Measurements from ENCODE around the gene KLF2. TPM values are rescaled to one million over a fixed set of nuclear protein-coding genes. Genes with fewer than 3 reads are reported as not detected.

The KLF2 gene
- total and polyA plus RNA-seq, 10 of the 15 experiments (the other 5 are each of a cell fraction or from before 2014, with no cell fraction given) = 0.16 to 13.7 (median 1.0) TPM

DNA sequence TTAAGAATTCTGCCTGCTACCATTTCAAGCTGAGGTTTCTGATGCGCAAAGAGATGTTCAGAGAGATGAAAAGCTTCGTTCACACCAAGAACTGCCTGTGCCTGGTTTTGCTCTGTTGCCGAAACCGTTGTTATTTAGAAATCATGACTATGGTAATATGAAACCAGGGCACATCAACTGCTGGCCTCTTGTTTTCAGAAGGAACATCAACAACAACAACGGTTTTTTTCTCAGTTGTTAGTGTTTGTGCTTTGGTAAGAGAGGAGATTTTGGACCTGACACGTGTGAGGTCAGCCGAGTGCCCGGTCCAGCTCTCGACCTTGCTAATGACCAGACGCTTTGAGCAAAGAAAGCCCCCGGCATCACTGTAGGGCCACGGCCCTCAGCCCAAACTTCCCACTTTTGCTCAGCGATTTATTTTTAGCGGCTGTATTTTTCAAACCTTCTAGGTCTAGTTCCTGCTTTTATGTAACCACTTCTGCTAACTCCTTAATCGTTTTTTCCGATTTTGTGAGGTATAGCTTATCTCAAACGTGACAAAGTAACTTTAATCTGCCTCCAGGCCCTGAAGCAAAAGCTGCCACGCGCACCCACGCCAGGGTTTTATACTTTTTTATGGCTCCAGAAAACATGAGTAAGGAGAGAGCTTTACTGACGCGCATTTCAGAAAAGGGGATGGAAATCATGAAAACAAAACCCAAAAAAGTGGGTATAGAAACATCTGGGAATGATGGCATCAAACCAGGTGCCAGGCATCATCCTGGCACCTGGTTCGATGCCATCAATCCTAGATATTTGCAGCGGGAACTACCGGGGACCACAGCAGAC, 42.0 kb downstream of the KLF2 start (continued):
- TF ChIP-seq, protein P1, sequence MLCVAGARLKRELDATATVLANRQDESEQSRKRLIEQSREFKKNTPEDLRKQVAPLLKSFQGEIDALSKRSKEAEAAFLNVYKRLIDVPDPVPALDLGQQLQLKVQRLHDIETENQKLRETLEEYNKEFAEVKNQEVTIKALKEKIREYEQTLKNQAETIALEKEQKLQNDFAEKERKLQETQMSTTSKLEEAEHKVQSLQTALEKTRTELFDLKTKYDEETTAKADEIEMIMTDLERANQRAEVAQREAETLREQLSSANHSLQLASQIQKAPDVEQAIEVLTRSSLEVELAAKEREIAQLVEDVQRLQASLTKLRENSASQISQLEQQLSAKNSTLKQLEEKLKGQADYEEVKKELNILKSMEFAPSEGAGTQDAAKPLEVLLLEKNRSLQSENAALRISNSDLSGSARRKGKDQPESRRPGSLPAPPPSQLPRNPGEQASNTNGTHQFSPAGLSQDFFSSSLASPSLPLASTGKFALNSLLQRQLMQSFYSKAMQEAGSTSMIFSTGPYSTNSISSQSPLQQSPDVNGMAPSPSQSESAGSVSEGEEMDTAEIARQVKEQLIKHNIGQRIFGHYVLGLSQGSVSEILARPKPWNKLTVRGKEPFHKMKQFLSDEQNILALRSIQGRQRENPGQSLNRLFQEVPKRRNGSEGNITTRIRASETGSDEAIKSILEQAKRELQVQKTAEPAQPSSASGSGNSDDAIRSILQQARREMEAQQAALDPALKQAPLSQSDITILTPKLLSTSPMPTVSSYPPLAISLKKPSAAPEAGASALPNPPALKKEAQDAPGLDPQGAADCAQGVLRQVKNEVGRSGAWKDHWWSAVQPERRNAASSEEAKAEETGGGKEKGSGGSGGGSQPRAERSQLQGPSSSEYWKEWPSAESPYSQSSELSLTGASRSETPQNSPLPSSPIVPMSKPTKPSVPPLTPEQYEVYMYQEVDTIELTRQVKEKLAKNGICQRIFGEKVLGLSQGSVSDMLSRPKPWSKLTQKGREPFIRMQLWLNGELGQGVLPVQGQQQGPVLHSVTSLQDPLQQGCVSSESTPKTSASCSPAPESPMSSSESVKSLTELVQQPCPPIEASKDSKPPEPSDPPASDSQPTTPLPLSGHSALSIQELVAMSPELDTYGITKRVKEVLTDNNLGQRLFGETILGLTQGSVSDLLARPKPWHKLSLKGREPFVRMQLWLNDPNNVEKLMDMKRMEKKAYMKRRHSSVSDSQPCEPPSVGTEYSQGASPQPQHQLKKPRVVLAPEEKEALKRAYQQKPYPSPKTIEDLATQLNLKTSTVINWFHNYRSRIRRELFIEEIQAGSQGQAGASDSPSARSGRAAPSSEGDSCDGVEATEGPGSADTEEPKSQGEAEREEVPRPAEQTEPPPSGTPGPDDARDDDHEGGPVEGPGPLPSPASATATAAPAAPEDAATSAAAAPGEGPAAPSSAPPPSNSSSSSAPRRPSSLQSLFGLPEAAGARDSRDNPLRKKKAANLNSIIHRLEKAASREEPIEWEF (IDR thresholded peaks at IDR 0.05; ENCODE audit: insufficient replicate concordance, low read depth, low read length) = peak; percentile 49
- TF ChIP-seq ZNF207 (IDR thresholded peaks at IDR 0.05; ENCODE audit: borderline replicate concordance) (no peak), MYB (IDR thresholded peaks at IDR 0.05; ENCODE audit: borderline replicate concordance, low read depth, low read length) (peak; percentile 89), CHD2 (IDR thresholded peaks at IDR 0.05; ENCODE audit: borderline replicate concordance, low read depth, low read length) (no peak), ETV6 (conservative IDR thresholded peaks at IDR 0.05 in 1 of 2, IDR thresholded peaks at IDR 0.05 in 1 of 2; ENCODE audit: borderline replicate concordance in 1 of 2, low read depth in 1 of 2) (peak in 1 of 2 experiments; percentile 77; a peak in 1 of 4 replicates), POLR2AphosphoS5 (IDR thresholded peaks at IDR 0.05; ENCODE audit: low read length) (no peak), IKZF1 (conservative IDR thresholded peaks at IDR 0.05) (peak; percentile 84; the same call in 1 of the 2 replicates), SUZ12 (IDR thresholded peaks at IDR 0.05; ENCODE audit: unreplicated experiment) (no peak), RELA (IDR thresholded peaks at IDR 0.05; ENCODE audit: borderline replicate concordance, partially characterized antibody) (no peak), CHD4 (IDR thresholded peaks at IDR 0.05) (0 out of 2 replicates have a peak, but pooled peaks have one; percentile 63)
- TF ChIP-seq, protein P2, sequence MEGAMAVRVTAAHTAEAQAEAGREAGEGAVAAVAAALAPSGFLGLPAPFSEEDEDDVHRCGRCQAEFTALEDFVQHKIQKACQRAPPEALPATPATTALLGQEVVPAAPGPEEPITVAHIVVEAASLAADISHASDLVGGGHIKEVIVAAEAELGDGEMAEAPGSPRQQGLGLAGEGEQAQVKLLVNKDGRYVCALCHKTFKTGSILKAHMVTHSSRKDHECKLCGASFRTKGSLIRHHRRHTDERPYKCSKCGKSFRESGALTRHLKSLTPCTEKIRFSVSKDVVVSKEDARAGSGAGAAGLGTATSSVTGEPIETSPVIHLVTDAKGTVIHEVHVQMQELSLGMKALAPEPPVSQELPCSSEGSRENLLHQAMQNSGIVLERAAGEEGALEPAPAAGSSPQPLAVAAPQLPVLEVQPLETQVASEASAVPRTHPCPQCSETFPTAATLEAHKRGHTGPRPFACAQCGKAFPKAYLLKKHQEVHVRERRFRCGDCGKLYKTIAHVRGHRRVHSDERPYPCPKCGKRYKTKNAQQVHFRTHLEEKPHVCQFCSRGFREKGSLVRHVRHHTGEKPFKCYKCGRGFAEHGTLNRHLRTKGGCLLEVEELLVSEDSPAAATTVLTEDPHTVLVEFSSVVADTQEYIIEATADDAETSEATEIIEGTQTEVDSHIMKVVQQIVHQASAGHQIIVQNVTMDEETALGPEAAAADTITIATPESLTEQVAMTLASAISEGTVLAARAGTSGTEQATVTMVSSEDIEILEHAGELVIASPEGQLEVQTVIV (IDR thresholded peaks at IDR 0.05; ENCODE audit: borderline replicate concordance, partially characterized antibody) = no peak
- TF ChIP-seq, protein P3, sequence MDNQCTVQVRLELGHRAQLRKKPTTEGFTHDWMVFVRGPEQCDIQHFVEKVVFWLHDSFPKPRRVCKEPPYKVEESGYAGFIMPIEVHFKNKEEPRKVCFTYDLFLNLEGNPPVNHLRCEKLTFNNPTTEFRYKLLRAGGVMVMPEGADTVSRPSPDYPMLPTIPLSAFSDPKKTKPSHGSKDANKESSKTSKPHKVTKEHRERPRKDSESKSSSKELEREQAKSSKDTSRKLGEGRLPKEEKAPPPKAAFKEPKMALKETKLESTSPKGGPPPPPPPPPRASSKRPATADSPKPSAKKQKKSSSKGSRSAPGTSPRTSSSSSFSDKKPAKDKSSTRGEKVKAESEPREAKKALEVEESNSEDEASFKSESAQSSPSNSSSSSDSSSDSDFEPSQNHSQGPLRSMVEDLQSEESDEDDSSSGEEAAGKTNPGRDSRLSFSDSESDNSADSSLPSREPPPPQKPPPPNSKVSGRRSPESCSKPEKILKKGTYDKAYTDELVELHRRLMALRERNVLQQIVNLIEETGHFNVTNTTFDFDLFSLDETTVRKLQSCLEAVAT (IDR thresholded peaks at IDR 0.05) = no peak
- TF ChIP-seq, protein P4, sequence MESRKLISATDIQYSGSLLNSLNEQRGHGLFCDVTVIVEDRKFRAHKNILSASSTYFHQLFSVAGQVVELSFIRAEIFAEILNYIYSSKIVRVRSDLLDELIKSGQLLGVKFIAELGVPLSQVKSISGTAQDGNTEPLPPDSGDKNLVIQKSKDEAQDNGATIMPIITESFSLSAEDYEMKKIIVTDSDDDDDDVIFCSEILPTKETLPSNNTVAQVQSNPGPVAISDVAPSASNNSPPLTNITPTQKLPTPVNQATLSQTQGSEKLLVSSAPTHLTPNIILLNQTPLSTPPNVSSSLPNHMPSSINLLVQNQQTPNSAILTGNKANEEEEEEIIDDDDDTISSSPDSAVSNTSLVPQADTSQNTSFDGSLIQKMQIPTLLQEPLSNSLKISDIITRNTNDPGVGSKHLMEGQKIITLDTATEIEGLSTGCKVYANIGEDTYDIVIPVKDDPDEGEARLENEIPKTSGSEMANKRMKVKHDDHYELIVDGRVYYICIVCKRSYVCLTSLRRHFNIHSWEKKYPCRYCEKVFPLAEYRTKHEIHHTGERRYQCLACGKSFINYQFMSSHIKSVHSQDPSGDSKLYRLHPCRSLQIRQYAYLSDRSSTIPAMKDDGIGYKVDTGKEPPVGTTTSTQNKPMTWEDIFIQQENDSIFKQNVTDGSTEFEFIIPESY (IDR thresholded peaks at IDR 0.05) = no peak
